ENCODE results near the gene APOBEC2.
A peak's percentile ranks its signal among the peaks of the same experiment; 100 is the strongest.

The APOBEC2 gene

GRCh38 chr6:41073968-41074691 lies 21.1 kb downstream of the APOBEC2 start:
- CTCF ChIA-PET = interaction anchor here (1.2 to 3.6 kb wide), 4 partner anchors 13 to 246 kb away, joined by 4 to 25 read pairs (median 6); no protein-coding TSS in a partner anchor
- no peak for DNase-seq (ENCODE audit: low read depth, low spot score)
- TF ChIP-seq CTCF (IDR thresholded peaks at IDR 0.05; ENCODE audit: insufficient read depth, low read length, missing control alignments) = no peak
- H3K4me3 ChIP-seq (ENCODE audit: low read depth, low read length) = peak overlapping the region; percentile 93
- POLR2A ChIA-PET = no interaction called here

GRCh38 chr6:41074692-41075436 lies 21.9 kb downstream of the APOBEC2 start:
- POLR2A ChIA-PET = no interaction called here
- no peak for TF ChIP-seq CTCF (IDR thresholded peaks at IDR 0.05; ENCODE audit: insufficient read depth, low read length, missing control alignments)
- DNase-seq (ENCODE audit: low read depth, low spot score) = no peak
- H3K4me3 ChIP-seq (ENCODE audit: low read depth, low read length) = peak overlapping the region; percentile 93
- CTCF ChIA-PET = interaction anchor here (1.0 to 3.6 kb wide), 6 partner anchors 12 to 245 kb away, joined by 3 to 25 read pairs (median 6); no protein-coding TSS in a partner anchor

DNA sequence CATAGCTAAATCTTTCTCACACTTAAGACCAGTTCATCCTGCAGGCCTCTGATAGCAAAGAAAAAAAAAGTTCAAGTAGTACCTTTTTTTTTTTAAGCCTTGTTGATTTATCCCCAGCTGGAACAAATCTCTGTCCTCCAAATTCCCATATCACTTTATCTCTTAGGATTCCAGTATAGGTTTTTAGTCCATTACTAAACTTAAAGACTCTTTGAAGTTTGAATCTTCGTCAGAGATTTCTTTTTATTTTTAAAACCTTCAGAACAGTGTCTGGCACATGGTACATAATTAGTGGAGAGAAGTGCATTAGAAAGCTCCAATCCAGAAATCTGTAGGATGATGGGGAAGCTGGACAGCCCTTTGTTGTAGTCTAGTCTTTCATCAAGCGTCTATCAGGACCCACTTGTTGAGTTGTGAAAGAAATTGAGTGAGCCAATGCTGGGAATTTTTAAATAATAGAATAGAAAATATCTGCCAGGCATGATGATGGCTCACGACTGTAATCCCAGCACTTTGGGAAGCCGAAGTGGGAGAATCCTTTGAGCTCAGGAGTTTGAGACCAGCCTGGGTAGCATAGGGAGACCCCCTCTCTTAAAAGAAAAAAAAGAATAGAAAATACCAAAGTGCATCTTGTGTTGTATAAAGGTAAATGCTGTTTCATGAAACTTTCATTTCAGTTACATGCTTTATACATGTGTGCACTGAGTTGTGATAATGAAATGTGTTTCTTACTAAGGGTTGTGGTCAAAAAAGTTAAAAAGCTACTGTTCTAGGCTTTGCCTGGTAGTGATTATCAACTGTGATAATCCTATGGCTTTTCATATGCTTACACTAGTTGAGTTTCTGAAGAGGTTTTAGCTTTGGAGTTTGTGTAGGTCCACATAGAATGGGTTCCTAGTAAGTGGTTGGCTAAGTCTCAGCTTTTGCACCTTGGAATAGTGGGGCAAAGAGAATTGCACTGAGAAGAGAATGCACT lies 22.9 kb downstream of the APOBEC2 start:
- TF ChIP-seq CTCF (IDR thresholded peaks at IDR 0.05; ENCODE audit: insufficient read depth, low read length, missing control alignments) = no peak
- POLR2A ChIA-PET = no interaction called here
- H3K4me3 ChIP-seq (ENCODE audit: low read depth, low read length) = no peak overlapping the region
- CTCF ChIA-PET = interaction anchor here (0.6 to 3.6 kb wide), 7 partner anchors 11 to 244 kb away, joined by 3 to 25 read pairs (median 4); no protein-coding TSS in a partner anchor
- no peak for DNase-seq (ENCODE audit: low read depth, low spot score)

GRCh38 chr6:41077536-41077935 lies 24.5 kb downstream of the APOBEC2 start:
- no peak overlapping the region for H3K4me3 ChIP-seq (ENCODE audit: low read depth, low read length)
- CTCF ChIA-PET = interaction anchor here (1.8 to 3.6 kb wide), 2 partner anchors 13 to 242 kb away, joined by 4 to 25 read pairs; no protein-coding TSS in a partner anchor
- POLR2A ChIA-PET = no interaction called here
- no peak for DNase-seq (ENCODE audit: low read depth, low spot score)
- no peak for TF ChIP-seq CTCF (IDR thresholded peaks at IDR 0.05; ENCODE audit: insufficient read depth, low read length, missing control alignments)

DNA sequence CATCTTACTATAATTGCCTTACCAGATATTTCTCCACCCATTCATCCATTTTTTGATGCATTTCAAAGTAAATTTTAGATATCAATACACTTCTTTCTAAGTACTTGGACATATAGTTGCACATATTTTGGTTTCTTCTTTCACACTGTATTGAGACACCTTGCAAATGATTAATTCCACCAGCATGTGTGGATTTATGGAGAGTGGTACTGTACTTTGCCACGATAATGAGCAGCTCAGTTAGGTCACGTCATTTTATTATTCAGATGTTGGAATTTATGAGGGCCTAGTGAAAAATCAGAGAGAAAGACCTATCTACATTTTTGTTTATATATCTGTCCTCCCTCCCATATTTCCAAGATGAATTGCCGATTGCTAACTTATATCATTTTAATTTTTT lies 25.1 kb downstream of the APOBEC2 start:
- CTCF ChIA-PET = interaction anchor here (2.5 kb wide), 1 partner anchor 14 kb away, joined by 10 read pairs; no protein-coding TSS in a partner anchor

More for the DNA sequence above, 25.1 kb downstream of the APOBEC2 start:
- POLR2A ChIA-PET = no interaction called here
- no peak for TF ChIP-seq CTCF (IDR thresholded peaks at IDR 0.05; ENCODE audit: insufficient read depth, low read length, missing control alignments)
- H3K4me3 ChIP-seq (ENCODE audit: low read depth, low read length) = no peak overlapping the region
- no peak for DNase-seq (ENCODE audit: low read depth, low spot score)
